DND-41 (cell line): ENCODE results near the gene MTSS2.

ENCODE experiments used
- ATAC-seq: fragments of 200-7000 bp; cut with Tn5 transposase; 3 replicates; pipeline ENCODE4 v1.9.1; 2021; ENCODE audit warnings: low read depth; ENCODE audit not compliant: insufficient read depth
- DNase-seq: peaks from one replicate; pipeline ENCODE4 v3.0.0-alpha.2; 2020
- H2AFZ ChIP-seq: 2 replicates; pipeline ENCODE4 v1.6.0; 2012; ENCODE audit warnings: low read depth, low read length
- H3K27ac ChIP-seq: 2 replicates; pipeline ENCODE4 v1.5.1; 2012; ENCODE audit warnings: low read length, inconsistent platforms
- H3K27me3 ChIP-seq: fragments of 200-600 bp; sonication (generic); 2 replicates; pipeline ENCODE4 v1.6.0; 2012; ENCODE audit warnings: low read length, mild to moderate bottlenecking, inconsistent platforms; ENCODE audit not compliant: insufficient read depth, poor library complexity
- H3K36me3 ChIP-seq: 2 replicates; pipeline ENCODE4 v1.5.1; 2012; ENCODE audit warnings: low read length, inconsistent platforms; ENCODE audit not compliant: insufficient read depth
- H3K4me1 ChIP-seq: 2 replicates; pipeline ENCODE4 v1.5.1; 2012; ENCODE audit warnings: mild to moderate bottlenecking, low read length; ENCODE audit not compliant: insufficient read depth
- H3K4me2 ChIP-seq: 2 replicates; pipeline ENCODE4 v1.6.0; 2012; ENCODE audit warnings: mild to moderate bottlenecking, moderate library complexity, low read length, inconsistent platforms; ENCODE audit not compliant: insufficient read depth
- H3K4me3 ChIP-seq, 2 experiments: fragments of 200-600 bp in 1 of 2; shearing (Covaris generic) in 1 of 2; 2 replicates each; pipeline ENCODE4 v1.5.1; 2012 to 2016; ENCODE audit warnings: inconsistent platforms in 2 of 2, low read length in 2 of 2, mild to moderate bottlenecking in 2 of 2, low read depth in 1 of 2, moderate library complexity in 1 of 2
- H3K79me2 ChIP-seq: 2 replicates; pipeline ENCODE4 v1.6.0; 2012; ENCODE audit warnings: low read length, inconsistent platforms; ENCODE audit not compliant: insufficient read depth
- H3K9ac ChIP-seq: 2 replicates; pipeline ENCODE4 v1.6.0; 2012; ENCODE audit warnings: low read depth, mild to moderate bottlenecking, inconsistent platforms, low read length, moderate library complexity
- H3K9me3 ChIP-seq: 2 replicates; pipeline ENCODE4 v1.5.1; 2012; ENCODE audit warnings: low read length, moderate library complexity, mild to moderate bottlenecking, inconsistent platforms; ENCODE audit not compliant: insufficient read depth, severe bottlenecking
- H4K20me1 ChIP-seq: 2 replicates; pipeline ENCODE4 v1.6.0; 2012; ENCODE audit warnings: low read length; ENCODE audit not compliant: insufficient read depth
- CTCF ChIP-seq: IDR thresholded peaks from 2 replicates; pipeline ENCODE4 v1.5.1; 2012; ENCODE audit warnings: borderline replicate concordance, low read length, moderate library complexity, mild to moderate bottlenecking; ENCODE audit not compliant: poor library complexity, severe bottlenecking; ENCODE audit errors: extremely low read depth
- EZH2 ChIP-seq: IDR thresholded peaks from 3 replicates; pipeline ENCODE4 v1.6.1; 2012; ENCODE audit warnings: borderline replicate concordance, low read depth, mild to moderate bottlenecking, moderate library complexity, low read length, inconsistent platforms; ENCODE audit not compliant: severe bottlenecking

The MTSS2 gene

GRCh38 chr16:70692873-70693671, 7.2 kb upstream of the MTSS2 start:
- Histone ChIP-seq H3K4me2 (no peak overlapping the region), H3K9ac (no peak overlapping the region)

GRCh38 chr16:70692130-70692872, 6.4 kb upstream of the MTSS2 start:
- ATAC-seq (no peak), DNase-seq (no peak)
- Histone ChIP-seq H3K27me3 (no peaks in the 10 kb centered on the region), H3K9me3 (no peaks in the 10 kb centered on the region), H3K4me1 (no peaks in the 10 kb centered on the region), H3K4me3 (no peak overlapping the region), H3K36me3 (peaks cover 21% of the 10 kb centered on the region; the same call in 1 of the 2 replicates), H3K4me2 (no peak overlapping the region), H3K27ac (no peak overlapping the region), H3K9ac (no peak overlapping the region), H4K20me1 (0 out of 2 replicates have a peak, but pooled peaks cover 6% of the 10 kb centered on the region), H3K79me2 (no peaks in the 10 kb centered on the region), H2AFZ (no peak overlapping the region)
- TF ChIP-seq CTCF (no peak), EZH2 (no peak)

More at GRCh38 chr16:70692873-70693671, 7.2 kb upstream of the MTSS2 start:
- no peaks in the 10 kb centered on the region for H3K27me3 ChIP-seq
- H3K4me1 ChIP-seq = no peaks in the 10 kb centered on the region
- H3K27ac ChIP-seq = no peak overlapping the region
- TF ChIP-seq CTCF (no peak), EZH2 (no peak)
- H3K4me3 ChIP-seq = no peak overlapping the region
- H2AFZ ChIP-seq = no peak overlapping the region
- H3K9me3 ChIP-seq = no peaks in the 10 kb centered on the region
- H3K36me3 ChIP-seq = peaks cover 23% of the 10 kb centered on the region
- DNase-seq = no peak
- ATAC-seq = no peak
- peaks cover 6% of the 10 kb centered on the region; the same call in 1 of the 2 replicates for H4K20me1 ChIP-seq
- no peaks in the 10 kb centered on the region for H3K79me2 ChIP-seq

GRCh38 chr16:70691223-70692129, 5.6 kb upstream of the MTSS2 start:
- peaks cover 21% of the 10 kb centered on the region; the same call in 1 of the 2 replicates for H3K36me3 ChIP-seq
- no peak overlapping the region for H2AFZ ChIP-seq
- no peaks in the 10 kb centered on the region for H3K9me3 ChIP-seq
- H4K20me1 ChIP-seq = peaks cover 7% of the 10 kb centered on the region; the same call in 1 of the 2 replicates
- no peak overlapping the region for H3K27ac ChIP-seq
- no peak overlapping the region for H3K4me2 ChIP-seq
- TF ChIP-seq CTCF (no peak), EZH2 (no peak)
- H3K4me3 ChIP-seq = no peak overlapping the region
- peaks cover 3% of the 10 kb centered on the region for H3K4me1 ChIP-seq
- no peak overlapping the region for H3K9ac ChIP-seq
- no peak for DNase-seq
- no peaks in the 10 kb centered on the region for H3K27me3 ChIP-seq
- H3K79me2 ChIP-seq = no peaks in the 10 kb centered on the region
- ATAC-seq = no peak
